Urinary bladder (tissue), 4 donors: ENCODE results near the gene B3GALNT1. TPM values are rescaled to one million over a fixed set of nuclear protein-coding genes. Genes with fewer than 3 reads are reported as not detected.
"Not testable (repeated sequence)": the region's sequence is repeated elsewhere in the genome, so short reads cannot be mapped to it uniquely, and the experiment has no call there.

Experiments used
- DNase-seq: peaks from one replicate; pipeline ENCODE4 v3.0.0-alpha.2; 2015; ENCODE audit errors: extremely low spot score
- H3K27ac ChIP-seq: one replicate; pipeline ENCODE4 v1.5.1; 2013; ENCODE audit warnings: low read depth, mild to moderate bottlenecking, moderate library complexity
- H3K36me3 ChIP-seq: one replicate; pipeline ENCODE4 v1.6.1; 2013; ENCODE audit warnings: mild to moderate bottlenecking, moderate library complexity; ENCODE audit not compliant: insufficient read depth
- H3K4me1 ChIP-seq: one replicate; pipeline ENCODE4 v1.6.1; 2013; ENCODE audit warnings: mild to moderate bottlenecking, moderate library complexity; ENCODE audit not compliant: insufficient read depth
- H3K4me3 ChIP-seq: one replicate; pipeline ENCODE4 v1.5.1; 2013; ENCODE audit warnings: low read depth, low read length
- WGBS: extraction: QIAGEN DNeasy Blood & Tissue Kit; methylation state at CpG from one replicate; pipeline ENCODE4 v1.1.7; 2013; 5-methylcytosine and 5-hydroxymethylcytosine counted together
- polyA plus RNA-seq: library from polyadenylated mRNA; stranded (reverse); fragments of 200-250 nt; gene quantifications from one replicate; pipeline ENCODE4 v1.2.3, GENCODE V29; 2013
- total RNA-seq: library from RNA; depleted of rRNA; stranded (reverse); fragments of >200 nt; gene quantifications from one replicate; pipeline ENCODE4 v1.2.3, GENCODE V29; 2014
- donor health status: healthy with polysubstance abuse.
- donor health status: healthy.

Gene B3GALNT1
- total and polyA plus RNA-seq, 2 donors = 10.7 to 37.5 TPM

DNA sequence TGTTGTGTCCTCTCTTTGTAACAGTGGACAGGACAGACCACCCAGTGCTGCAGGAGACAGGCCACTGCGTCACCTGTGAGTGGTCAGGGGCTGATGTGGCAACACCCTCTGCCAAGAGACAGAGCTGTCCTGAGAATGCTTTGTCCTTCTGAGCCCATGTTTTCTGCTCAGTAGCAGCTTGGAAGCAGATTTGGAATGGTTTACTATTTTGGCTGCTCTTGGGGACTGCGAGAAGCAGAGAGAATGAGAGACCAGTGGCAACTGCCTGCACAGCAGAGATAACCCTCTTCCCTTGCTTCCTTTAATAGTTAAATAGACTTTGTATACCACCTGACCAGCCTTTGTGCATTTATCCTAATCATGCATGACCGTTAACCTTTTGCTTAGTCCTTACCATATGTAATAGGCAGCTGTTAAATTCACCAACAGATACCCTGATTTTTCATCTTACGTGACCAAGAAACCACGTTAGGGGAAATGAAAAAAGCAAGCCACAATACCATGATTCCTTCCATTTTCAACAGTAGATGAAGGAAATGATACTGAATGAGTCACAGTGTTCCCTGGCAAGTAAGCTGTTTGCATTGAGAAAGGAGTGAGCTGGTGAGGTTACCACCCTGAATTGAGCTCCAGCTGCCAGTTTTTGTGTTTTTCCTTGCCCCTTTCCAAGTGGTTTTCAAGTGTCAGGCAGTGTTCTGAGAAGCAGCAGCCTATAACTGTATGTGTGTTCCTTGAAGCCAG is 35.5 kb downstream of the B3GALNT1 start:
- Histone ChIP-seq H3K4me3 (no peak overlapping the region), H3K4me1 (no peaks in the 10 kb centered on the region), H3K36me3 (peaks cover 2% of the 10 kb centered on the region), H3K27ac (no peak overlapping the region)
- 79% methylated on average over 5 of the region's 5 CpGs for WGBS
- no peak for DNase-seq

- H3K4me1 ChIP-seq = no peaks in the 10 kb centered on the region
- H3K4me3 ChIP-seq = no peak overlapping the region
- no peak for DNase-seq
- no peak overlapping the region for H3K27ac ChIP-seq
- peaks cover 2% of the 10 kb centered on the region for H3K36me3 ChIP-seq
- WGBS = 67% methylated on average over 1 of the region's 1 CpG
These were observed 37.8 kb downstream of the B3GALNT1 start for GRCh38 chr3:161067335-161067734.

DNA sequence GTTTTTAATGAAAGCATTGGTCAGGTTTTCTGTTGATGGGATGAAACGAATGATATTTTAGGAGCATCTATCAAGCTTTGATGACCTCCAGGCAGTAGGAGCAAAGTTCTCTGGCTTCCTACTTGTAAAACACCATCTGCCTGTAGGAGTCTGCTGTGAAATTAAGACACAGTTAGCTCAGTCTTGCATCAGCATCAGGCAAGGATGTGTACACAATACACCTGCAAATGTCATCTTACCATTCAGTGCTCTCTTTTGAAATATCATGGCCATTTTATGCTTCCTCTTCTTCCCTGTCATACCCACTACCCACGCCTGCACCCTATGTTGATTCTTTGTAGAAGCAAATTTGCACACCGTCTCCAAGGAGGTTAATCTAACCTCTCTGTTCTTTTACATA is 38.2 kb downstream of the B3GALNT1 start:
- no peak for DNase-seq
- H3K27ac ChIP-seq = no peak overlapping the region
- WGBS = 88% methylated on average over 3 of the region's 3 CpGs
- H3K36me3 ChIP-seq = peaks cover 2% of the 10 kb centered on the region
- no peaks in the 10 kb centered on the region for H3K4me1 ChIP-seq
- H3K4me3 ChIP-seq = no peak overlapping the region

- no peak for DNase-seq
- 77% methylated on average over 5 of the region's 5 CpGs for WGBS
These were observed 40.7 kb downstream of the B3GALNT1 start for GRCh38 chr3:161064413-161064812.

GRCh38 chr3:161054860-161055604 is 50.1 kb downstream of the B3GALNT1 start:
- DNase-seq = no peak
- Histone ChIP-seq H3K4me3 (no peak overlapping the region), H3K27ac (no peak overlapping the region), H3K4me1 (no peaks in the 10 kb centered on the region), H3K36me3 (no peaks in the 10 kb centered on the region)
- WGBS = 72% methylated on average over 5 of the region's 5 CpGs

More at GRCh38 chr3:161064413-161064812, 40.7 kb downstream of the B3GALNT1 start:
- peaks cover 1% of the 10 kb centered on the region for H3K4me1 ChIP-seq
- H3K36me3 ChIP-seq = peaks cover under 1% of the 10 kb centered on the region
- H3K27ac ChIP-seq = no peak overlapping the region
- H3K4me3 ChIP-seq = no peak overlapping the region

DNA sequence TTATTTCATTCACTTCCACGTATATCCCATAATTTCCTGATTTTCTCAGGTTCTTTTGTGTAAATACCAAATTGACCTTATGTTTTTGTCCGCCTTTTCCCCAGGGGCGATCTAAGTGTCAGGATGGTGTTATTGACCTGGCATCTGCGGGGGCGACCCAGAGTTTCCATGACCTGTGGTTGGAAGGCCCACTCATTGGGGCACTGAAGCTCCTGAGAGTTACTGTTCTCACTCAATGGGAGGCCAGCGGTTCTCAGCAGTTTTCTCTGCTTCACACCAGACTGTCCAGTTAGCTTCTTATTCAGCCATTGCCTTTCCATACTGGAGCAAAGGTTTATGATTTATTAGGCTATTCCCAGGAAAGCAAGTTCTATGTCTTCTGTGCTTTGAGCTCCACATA is 53.3 kb downstream of the B3GALNT1 start:
- 84% methylated on average over 6 of the region's 6 CpGs for WGBS

DNA sequence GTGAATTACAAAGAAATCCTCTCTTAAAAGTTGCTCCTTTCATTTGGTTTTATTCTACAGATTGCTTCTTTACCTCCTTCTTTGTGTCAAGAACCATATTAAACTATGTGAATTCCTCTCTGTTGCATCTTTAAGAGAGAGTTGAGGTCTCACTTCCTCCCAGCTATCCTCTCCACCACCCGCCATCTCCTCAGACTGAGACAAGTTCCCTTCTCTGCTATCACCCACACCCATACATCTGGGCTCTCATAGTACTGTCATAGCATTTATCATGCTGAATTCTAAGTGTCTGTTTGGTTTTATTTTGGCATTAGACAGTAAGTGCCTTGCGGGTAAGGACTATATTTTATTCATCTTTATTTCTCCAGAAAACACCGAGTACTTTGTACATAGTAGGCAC is 54.2 kb downstream of the B3GALNT1 start:
- no peaks in the 10 kb centered on the region for H3K4me1 ChIP-seq
- no peaks in the 10 kb centered on the region for H3K36me3 ChIP-seq
- no peak for DNase-seq
- no peak overlapping the region for H3K4me3 ChIP-seq
- H3K27ac ChIP-seq = no peak overlapping the region
- WGBS = 74% methylated on average over 3 of the region's 3 CpGs

More for the DNA sequence above, 53.3 kb downstream of the B3GALNT1 start:
- no peaks in the 10 kb centered on the region for H3K4me1 ChIP-seq
- H3K36me3 ChIP-seq = no peaks in the 10 kb centered on the region
- no peak overlapping the region for H3K27ac ChIP-seq
- no peak overlapping the region for H3K4me3 ChIP-seq
- no peak for DNase-seq

GRCh38 chr3:161049683-161050248 is 55.4 kb downstream of the B3GALNT1 start:
- Histone ChIP-seq H3K4me1 (no peaks in the 10 kb centered on the region), H3K36me3 (no peaks in the 10 kb centered on the region), H3K27ac (no peak overlapping the region), H3K4me3 (no peak overlapping the region)
- 86% methylated on average over 4 of the region's 4 CpGs for WGBS
- no peak for DNase-seq

- Histone ChIP-seq H3K27ac (no peak overlapping the region), H3K4me3 (no peak overlapping the region), H3K36me3 (no peaks in the 10 kb centered on the region), H3K4me1 (no peaks in the 10 kb centered on the region)
- 69% methylated on average over 5 of the region's 5 CpGs for WGBS
- DNase-seq = no peak
These were observed 61.7 kb downstream of the B3GALNT1 start for GRCh38 chr3:161043336-161044035.

DNA sequence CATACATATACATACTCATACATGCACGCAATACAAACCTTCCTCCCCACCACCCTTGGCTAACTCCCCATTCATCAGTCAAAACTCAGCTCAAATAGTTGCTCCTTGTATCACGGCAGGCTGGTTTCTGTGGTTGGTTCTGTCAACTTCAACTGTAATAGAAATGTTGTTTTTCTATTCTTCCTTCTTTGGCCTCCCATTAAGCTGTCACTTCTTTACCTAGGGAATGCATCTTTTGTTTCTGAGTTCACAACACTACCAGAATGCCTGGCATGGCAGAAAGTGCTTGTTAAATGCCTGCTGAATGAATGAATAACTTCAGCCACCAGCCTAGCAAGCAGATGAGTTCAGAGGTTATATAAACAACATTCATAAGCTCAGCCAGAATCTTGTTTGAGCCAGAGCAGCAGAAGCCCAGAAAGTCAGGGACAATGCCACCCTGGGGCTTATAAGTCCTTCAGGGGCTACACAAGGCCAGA is 63.1 kb downstream of the B3GALNT1 start:
- 71% methylated on average over 2 of the region's 2 CpGs for WGBS
- no peaks in the 10 kb centered on the region for H3K4me1 ChIP-seq

GRCh38 chr3:161038725-161039124 is 66.4 kb downstream of the B3GALNT1 start:
- 48% methylated on average over 3 of the region's 3 CpGs for WGBS
- no peak overlapping the region for H3K27ac ChIP-seq
- no peaks in the 10 kb centered on the region for H3K36me3 ChIP-seq

More for the DNA sequence above, 63.1 kb downstream of the B3GALNT1 start:
- Histone ChIP-seq H3K36me3 (no peaks in the 10 kb centered on the region), H3K4me3 (no peak overlapping the region), H3K27ac (no peak overlapping the region)
- DNase-seq = no peak

GRCh38 chr3:161035711-161036110 is 69.4 kb downstream of the B3GALNT1 start:
- H3K36me3 ChIP-seq = no peaks in the 10 kb centered on the region
- H3K4me1 ChIP-seq = no peaks in the 10 kb centered on the region
- 71% methylated on average over 2 of the region's 2 CpGs for WGBS
- H3K4me3 ChIP-seq = no peak overlapping the region
- no peak overlapping the region for H3K27ac ChIP-seq
- no peak for DNase-seq

More at GRCh38 chr3:161038725-161039124, 66.4 kb downstream of the B3GALNT1 start:
- Histone ChIP-seq H3K4me3 (no peak overlapping the region), H3K4me1 (no peaks in the 10 kb centered on the region)
- no peak for DNase-seq

DNA sequence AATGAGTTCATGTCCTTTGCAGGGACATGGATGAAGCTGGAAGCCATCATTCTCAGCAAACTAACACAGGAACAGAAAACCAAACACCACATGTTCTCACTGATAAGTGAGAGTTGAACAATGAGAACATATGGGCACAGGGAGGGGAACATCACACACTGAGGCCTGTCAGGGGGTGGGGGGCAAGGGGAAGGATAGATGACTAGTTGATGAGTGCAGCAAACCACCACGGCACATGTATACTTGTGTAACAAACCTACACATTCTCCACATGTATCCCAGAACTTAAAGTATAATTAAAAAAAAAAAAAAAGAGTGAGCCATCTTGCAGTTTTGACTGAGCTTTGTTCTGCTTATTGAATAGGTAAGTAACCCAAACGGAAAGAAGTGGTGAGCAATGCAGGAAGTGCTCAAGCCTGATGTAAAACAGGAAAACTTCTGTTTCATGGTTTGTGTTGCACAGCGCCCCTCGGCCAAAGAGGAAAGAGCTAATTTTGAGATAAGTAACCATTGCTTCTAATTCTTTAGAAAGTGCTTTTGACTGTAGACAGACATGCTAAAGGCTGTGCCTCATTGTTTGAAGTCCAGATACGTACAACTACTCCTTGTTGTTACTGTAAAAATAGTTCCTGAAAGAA is 70.1 kb downstream of the B3GALNT1 start:
- H3K4me3 ChIP-seq, H3K4me1 ChIP-seq, DNase-seq, H3K36me3 ChIP-seq, H3K27ac ChIP-seq: not testable (repeated sequence)
- WGBS = 57% methylated on average over 5 of the region's 5 CpGs
